Measurements from ENCODE around the gene ADSS2. TPM values are rescaled to one million over a fixed set of nuclear protein-coding genes. Genes with fewer than 3 reads are reported as not detected.

Gene ADSS2
- total and polyA plus RNA-seq, 2 of the 4 experiments (the other 2 are of a cell fraction) = 14.9 to 30.1 TPM

DNA sequence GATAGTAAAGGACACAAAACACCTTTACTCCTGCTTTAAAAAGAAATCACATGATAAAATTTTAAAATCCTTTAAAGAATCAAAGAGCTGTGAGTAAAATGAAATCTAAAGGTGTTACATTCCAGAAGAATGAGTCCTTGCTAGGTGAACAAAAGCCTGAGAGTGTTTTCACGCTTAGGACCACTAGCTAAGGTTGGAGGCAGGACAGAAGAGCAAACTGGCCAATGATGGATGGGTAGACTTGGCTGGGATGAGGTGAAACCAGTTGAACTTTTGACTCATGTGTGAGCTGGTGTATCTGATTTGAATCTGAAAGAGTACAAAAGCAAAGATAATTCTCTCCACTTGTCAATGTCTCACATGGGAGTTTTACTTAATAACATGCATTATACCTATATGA is 44.5 kb upstream of the ADSS2 start:
- H2AK9ac ChIP-seq (replicated peaks; ENCODE audit: low read depth, low read length, poor library complexity) = no peak overlapping the region
- no peak overlapping the region for H3K23ac ChIP-seq (ENCODE audit: low read depth, low read length)
- no peak overlapping the region for H3K4me3 ChIP-seq (ENCODE audit: insufficient read depth, low read depth, low read length)
- dilution Hi-C loops (cut with HindIII; ENCODE audit: low sequenced_read_pairs, unreplicated experiment) = no loop called here
- no peak overlapping the region for H3K4ac ChIP-seq (ENCODE audit: low read depth, low read length)
- no peak for DNase-seq
- no peaks in the 10 kb centered on the region for H3K36me3 ChIP-seq (ENCODE audit: control insufficient read depth, insufficient read depth, low read length)
- no peak for ATAC-seq (ENCODE audit: low read depth)
- H3K4me1 ChIP-seq (ENCODE audit: control insufficient read depth, insufficient read depth, low read length) = no peaks in the 10 kb centered on the region
- no peak overlapping the region for H3K14ac ChIP-seq (replicated peaks; ENCODE audit: low read depth, low read length)
- no peak overlapping the region for H3K18ac ChIP-seq (ENCODE audit: low read depth, low read length)
- H4K8ac ChIP-seq (ENCODE audit: low read depth in 2 of 2, low read length in 2 of 2) = no peak overlapping the region
- no peak overlapping the region for H3K27ac ChIP-seq (ENCODE audit: insufficient read depth, low read length)
- no peak overlapping the region for H4K5ac ChIP-seq (ENCODE audit: low read depth, low read length)
- H2BK120ac ChIP-seq (ENCODE audit: low read depth, low read length) = no peak overlapping the region
- no peak for TF ChIP-seq RAD21 (IDR thresholded peaks at IDR 0.05; ENCODE audit: low read length)
- TF ChIP-seq MAFK (IDR thresholded peaks at IDR 0.05; ENCODE audit: low read depth, low read length) = no peak
- no peak for TF ChIP-seq MXI1 (IDR thresholded peaks at IDR 0.05; ENCODE audit: borderline replicate concordance, low read depth, low read length)
- TF ChIP-seq RCOR1 (IDR thresholded peaks at IDR 0.05; ENCODE audit: insufficient replicate concordance, low read length) = no peak
- TF ChIP-seq, protein P1, sequence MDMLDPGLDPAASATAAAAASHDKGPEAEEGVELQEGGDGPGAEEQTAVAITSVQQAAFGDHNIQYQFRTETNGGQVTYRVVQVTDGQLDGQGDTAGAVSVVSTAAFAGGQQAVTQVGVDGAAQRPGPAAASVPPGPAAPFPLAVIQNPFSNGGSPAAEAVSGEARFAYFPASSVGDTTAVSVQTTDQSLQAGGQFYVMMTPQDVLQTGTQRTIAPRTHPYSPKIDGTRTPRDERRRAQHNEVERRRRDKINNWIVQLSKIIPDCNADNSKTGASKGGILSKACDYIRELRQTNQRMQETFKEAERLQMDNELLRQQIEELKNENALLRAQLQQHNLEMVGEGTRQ (IDR thresholded peaks at IDR 0.05; ENCODE audit: low read depth, low read length) = no peak
- TF ChIP-seq FOS (IDR thresholded peaks at IDR 0.05; ENCODE audit: low read depth, low read length) = no peak
- no peak for TF ChIP-seq NFE2L2 (IDR thresholded peaks at IDR 0.05; ENCODE audit: low read depth, low read length)
- 11% methylated on average over 1 of the region's 1 CpG; no CpG with 5 or more reads in 1 of the 2 experiments for WGBS, 2 experiments (ENCODE audit: extremely low coverage in 2 of 2, insufficient read length in 1 of 2)
- H3K4me2 ChIP-seq (ENCODE audit: low read depth, low read length) = no peak overlapping the region
- H3K9me3 ChIP-seq (ENCODE audit: control insufficient read depth, insufficient read depth, low read length) = no peaks in the 10 kb centered on the region
- H3K56ac ChIP-seq (ENCODE audit: extremely low read depth, insufficient read depth, low read length) = no peak overlapping the region
- no peak overlapping the region for H3K9ac ChIP-seq (ENCODE audit: low read depth, low read length)
- no peak overlapping the region for H4K91ac ChIP-seq (ENCODE audit: insufficient read depth, low read depth, low read length)
- no peak overlapping the region for H2AK5ac ChIP-seq (ENCODE audit: low read depth, low read length)
- ChIA-PET POLR2A (ENCODE audit: unreplicated experiment) (no interaction called here), CTCF (no interaction called here)
- no peak overlapping the region for H2BK20ac ChIP-seq (ENCODE audit: low read depth, low read length)
- H3K9me1 ChIP-seq (ENCODE audit: insufficient read depth, low read length) = no peaks in the 10 kb centered on the region
- in situ Hi-C loops (cut with MboI; ENCODE audit: low sequenced_read_pairs) = no loop called here
- H2AFZ ChIP-seq (replicated peaks; ENCODE audit: low read length, poor library complexity) = no peak overlapping the region
- no peaks in the 10 kb centered on the region for H4K20me1 ChIP-seq (ENCODE audit: insufficient read depth, low read length)
- no peaks in the 10 kb centered on the region for H3K79me1 ChIP-seq (ENCODE audit: low read depth in 1 of 2, low read length in 2 of 2)
- H2BK15ac ChIP-seq (ENCODE audit: low read depth, low read length) = no peak overlapping the region
- no TSS peak for BruUV-seq (replicated peaks)
- intact Hi-C loops (cut with micrococcal nuclease) = no loop called here
- H2BK5ac ChIP-seq (ENCODE audit: low read depth, low read length, poor library complexity, severe bottlenecking) = no peak overlapping the region
- H3K27me3 ChIP-seq (ENCODE audit: control insufficient read depth, insufficient read depth, low read length) = no peaks in the 10 kb centered on the region

Data from IMR-90 (cell line).